ENCODE results near the gene HS3ST5.

DNA sequence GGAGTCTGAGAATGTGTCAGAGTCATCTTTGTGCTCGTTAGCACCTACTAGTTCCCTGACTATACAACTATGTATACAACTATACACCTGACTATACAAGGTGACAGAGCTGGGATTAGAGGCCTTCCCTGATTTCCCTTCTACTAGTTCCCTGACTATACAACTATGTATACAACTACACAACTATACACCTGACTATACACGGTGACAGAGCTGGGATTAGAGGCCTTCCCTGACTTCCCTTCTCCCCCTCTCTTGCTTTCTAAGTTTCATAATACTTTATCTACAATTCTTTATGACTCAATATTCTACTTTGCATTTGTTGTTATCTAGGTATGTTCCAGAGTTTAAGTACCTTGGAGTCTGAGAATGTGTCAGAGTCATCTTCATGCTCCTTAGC lies 68.0 kb downstream of the HS3ST5 start:
- TF ChIP-seq, protein P1, sequence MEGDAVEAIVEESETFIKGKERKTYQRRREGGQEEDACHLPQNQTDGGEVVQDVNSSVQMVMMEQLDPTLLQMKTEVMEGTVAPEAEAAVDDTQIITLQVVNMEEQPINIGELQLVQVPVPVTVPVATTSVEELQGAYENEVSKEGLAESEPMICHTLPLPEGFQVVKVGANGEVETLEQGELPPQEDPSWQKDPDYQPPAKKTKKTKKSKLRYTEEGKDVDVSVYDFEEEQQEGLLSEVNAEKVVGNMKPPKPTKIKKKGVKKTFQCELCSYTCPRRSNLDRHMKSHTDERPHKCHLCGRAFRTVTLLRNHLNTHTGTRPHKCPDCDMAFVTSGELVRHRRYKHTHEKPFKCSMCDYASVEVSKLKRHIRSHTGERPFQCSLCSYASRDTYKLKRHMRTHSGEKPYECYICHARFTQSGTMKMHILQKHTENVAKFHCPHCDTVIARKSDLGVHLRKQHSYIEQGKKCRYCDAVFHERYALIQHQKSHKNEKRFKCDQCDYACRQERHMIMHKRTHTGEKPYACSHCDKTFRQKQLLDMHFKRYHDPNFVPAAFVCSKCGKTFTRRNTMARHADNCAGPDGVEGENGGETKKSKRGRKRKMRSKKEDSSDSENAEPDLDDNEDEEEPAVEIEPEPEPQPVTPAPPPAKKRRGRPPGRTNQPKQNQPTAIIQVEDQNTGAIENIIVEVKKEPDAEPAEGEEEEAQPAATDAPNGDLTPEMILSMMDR (IDR thresholded peaks at IDR 0.05; ENCODE audit: low read length) = no peak
- no peak for TF ChIP-seq EZH2 (optimal IDR thresholded peaks at IDR 0.05; ENCODE audit: low read depth, low read length)
- no peak for TF ChIP-seq EZH2phosphoT487 (IDR thresholded peaks at IDR 0.05; ENCODE audit: low read length)

All from MM.1S (cell line).